ENCODE results near the gene CARHSP1. TPM values are rescaled to one million over a fixed set of nuclear protein-coding genes. Genes with fewer than 3 reads are reported as not detected.
A peak's percentile ranks its signal among the peaks of the same experiment; 100 is the strongest.

CARHSP1 gene
- total RNA-seq, 1 donor from 2014 or later, result 90.8 TPM

DNA sequence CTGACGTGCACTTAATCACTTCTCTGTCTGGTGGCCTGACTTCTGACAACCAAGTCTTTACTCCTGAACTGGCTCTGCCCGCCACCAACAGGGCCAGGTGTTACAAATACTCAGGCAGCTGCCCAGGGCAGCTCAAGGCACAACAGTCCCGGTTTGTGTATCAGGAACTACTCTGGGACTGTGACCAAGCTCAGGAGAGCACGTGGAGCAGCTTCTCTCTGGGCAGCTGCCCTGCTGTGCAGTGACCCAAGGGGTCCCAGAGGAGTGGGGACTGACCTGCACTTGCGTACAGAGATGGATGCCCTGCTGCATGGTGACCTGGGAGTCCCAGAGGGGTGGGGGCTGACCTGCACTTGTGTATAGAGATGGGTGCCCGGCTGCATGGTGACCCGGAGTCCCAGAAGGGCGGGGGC is 35.2 kb upstream of the CARHSP1 start:
- Mint-ChIP-seq H3K9me3 (no peaks in the 10 kb centered on the region), H3K4me1 (ENCODE audit: low read depth) (peaks cover 4% of the 10 kb centered on the region), H3K27me3 (ENCODE audit: low read depth) (no peaks in the 10 kb centered on the region), H3K4me3 (ENCODE audit: low read depth) (no peak overlapping the region), H3K36me3 (ENCODE audit: low read depth) (peaks cover 83% of the 10 kb centered on the region), H3K27ac (no peak overlapping the region)
- intact Hi-C loops (cut with micrococcal nuclease), result no loop called here
- no peak for DNase-seq (ENCODE audit: low spot score)

DNA sequence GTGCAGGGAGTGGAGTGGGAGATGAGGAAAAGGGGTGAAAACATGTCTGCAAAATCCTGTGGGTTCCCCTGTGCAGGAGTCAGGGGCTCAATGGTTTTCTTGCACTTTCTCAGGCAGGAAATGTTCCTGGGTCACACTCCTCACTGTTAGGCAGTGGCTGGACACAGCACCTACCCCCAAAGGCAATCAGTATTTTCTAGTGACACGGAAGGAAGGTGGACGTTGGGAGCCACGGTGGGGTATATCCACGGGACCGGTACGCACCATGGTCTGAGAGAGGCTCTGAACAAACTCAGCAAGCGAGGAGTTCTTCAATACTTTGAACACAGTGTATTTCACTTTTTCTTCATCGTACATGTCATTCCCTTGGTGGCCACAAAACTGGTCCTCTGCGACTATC is 34.2 kb upstream of the CARHSP1 start:
- Mint-ChIP-seq H3K4me3 (ENCODE audit: low read depth) (no peak overlapping the region), H3K27me3 (ENCODE audit: low read depth) (no peaks in the 10 kb centered on the region)
- intact Hi-C loops (cut with micrococcal nuclease), result no loop called here

DNA sequence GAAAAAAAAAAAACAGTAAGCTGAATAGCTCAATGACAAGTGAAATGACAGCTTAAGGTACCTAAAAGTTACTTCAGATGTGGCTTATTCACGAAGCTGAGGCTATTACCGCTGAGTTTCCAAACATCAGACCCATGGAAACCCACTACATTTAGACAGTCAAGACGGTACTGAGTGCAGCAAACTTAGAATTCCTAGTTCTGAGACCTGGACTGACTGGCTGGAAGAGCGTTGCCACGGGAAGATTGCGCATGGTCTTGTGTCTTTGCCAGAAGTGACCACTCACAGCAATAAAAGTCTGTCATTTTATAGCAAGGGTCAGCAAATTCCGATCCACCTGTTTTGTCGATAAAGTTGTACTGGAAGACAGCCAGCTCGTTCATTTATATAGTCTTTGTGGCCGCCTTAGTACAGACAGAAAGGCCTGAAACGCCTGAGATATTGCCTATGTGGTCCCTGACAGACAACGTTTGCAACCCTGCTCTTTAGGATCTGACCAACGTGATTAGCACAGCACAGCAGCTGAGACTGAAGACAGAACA is 32.6 kb upstream of the CARHSP1 start:
- Mint-ChIP-seq H3K27ac (no peak overlapping the region), H3K27me3 (ENCODE audit: low read depth) (no peaks in the 10 kb centered on the region), H3K36me3 (ENCODE audit: low read depth) (peaks cover 92% of the 10 kb centered on the region), H3K4me1 (ENCODE audit: low read depth) (no peaks in the 10 kb centered on the region), H3K9me3 (no peaks in the 10 kb centered on the region), H3K4me3 (ENCODE audit: low read depth) (no peak overlapping the region)
- no peak for DNase-seq (ENCODE audit: low spot score)
- intact Hi-C loops (cut with micrococcal nuclease), result no loop called here

More for the DNA sequence above, 34.2 kb upstream of the CARHSP1 start:
- no peak for DNase-seq (ENCODE audit: low spot score)
- H3K27ac Mint-ChIP-seq, result no peak overlapping the region
- H3K36me3 Mint-ChIP-seq (ENCODE audit: low read depth), result peaks cover 88% of the 10 kb centered on the region
- no peaks in the 10 kb centered on the region for H3K9me3 Mint-ChIP-seq
- H3K4me1 Mint-ChIP-seq (ENCODE audit: low read depth), result no peaks in the 10 kb centered on the region

DNA sequence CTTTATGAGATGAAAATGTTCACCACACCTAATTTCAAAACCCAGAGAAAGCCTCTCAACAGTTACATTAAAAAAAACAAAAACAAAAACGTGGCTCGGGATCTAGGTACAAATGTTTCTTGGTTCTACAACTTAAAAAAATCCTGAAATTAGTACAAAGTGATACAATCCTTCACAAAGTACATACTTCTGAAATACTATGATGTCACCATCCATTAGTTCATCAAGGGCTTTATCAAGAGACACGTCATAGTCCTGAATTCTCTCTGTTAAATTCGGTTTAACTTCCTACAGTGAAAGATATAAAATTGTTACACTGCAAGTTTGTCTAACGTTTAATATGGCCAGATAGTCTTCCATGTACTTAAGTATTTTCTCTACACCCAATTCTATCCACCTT is 31.5 kb upstream of the CARHSP1 start:
- Mint-ChIP-seq H3K4me3 (ENCODE audit: low read depth) (no peak overlapping the region), H3K36me3 (ENCODE audit: low read depth) (peaks cover 86% of the 10 kb centered on the region), H3K27ac (no peak overlapping the region), H3K27me3 (ENCODE audit: low read depth) (no peaks in the 10 kb centered on the region), H3K4me1 (ENCODE audit: low read depth) (no peaks in the 10 kb centered on the region), H3K9me3 (no peaks in the 10 kb centered on the region)
- DNase-seq (ENCODE audit: low spot score), result no peak
- intact Hi-C loops (cut with micrococcal nuclease), result no loop called here

DNA sequence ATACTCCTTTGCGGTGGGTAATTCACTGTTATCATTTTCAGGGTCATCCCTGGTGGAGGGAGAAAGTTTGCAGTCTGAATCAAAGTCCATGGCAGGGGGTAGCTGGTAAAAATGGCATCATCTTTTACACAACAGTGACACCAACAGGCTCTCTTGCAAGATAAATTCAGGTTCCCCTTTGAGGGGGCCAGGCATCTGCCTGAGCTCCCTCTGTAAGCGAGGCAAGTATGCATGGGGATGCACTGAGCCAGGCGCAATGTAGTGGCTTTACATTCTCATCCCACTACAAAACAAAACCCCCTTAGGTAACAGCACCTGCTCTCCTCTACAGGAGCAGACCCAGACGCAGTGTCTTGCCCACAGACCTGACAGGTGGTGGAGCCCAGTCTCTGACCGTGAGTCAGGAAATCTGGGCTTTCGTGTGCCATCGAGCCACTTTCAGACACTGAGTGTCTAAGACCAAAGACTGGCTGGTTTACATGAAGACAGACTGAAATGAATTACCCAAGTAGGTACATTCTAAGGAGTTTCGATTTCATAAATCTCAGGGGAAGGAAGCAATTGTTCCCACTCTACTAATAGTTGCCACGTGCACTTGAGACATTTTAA is 31.0 kb upstream of the CARHSP1 start:
- Mint-ChIP-seq H3K9me3 (no peaks in the 10 kb centered on the region), H3K27ac (no peak overlapping the region), H3K27me3 (ENCODE audit: low read depth) (no peaks in the 10 kb centered on the region), H3K36me3 (ENCODE audit: low read depth) (peaks cover 86% of the 10 kb centered on the region), H3K4me1 (ENCODE audit: low read depth) (no peaks in the 10 kb centered on the region), H3K4me3 (ENCODE audit: low read depth) (no peak overlapping the region)
- no peak for DNase-seq (ENCODE audit: low spot score)
- intact Hi-C loops (cut with micrococcal nuclease), result no loop called here

DNA sequence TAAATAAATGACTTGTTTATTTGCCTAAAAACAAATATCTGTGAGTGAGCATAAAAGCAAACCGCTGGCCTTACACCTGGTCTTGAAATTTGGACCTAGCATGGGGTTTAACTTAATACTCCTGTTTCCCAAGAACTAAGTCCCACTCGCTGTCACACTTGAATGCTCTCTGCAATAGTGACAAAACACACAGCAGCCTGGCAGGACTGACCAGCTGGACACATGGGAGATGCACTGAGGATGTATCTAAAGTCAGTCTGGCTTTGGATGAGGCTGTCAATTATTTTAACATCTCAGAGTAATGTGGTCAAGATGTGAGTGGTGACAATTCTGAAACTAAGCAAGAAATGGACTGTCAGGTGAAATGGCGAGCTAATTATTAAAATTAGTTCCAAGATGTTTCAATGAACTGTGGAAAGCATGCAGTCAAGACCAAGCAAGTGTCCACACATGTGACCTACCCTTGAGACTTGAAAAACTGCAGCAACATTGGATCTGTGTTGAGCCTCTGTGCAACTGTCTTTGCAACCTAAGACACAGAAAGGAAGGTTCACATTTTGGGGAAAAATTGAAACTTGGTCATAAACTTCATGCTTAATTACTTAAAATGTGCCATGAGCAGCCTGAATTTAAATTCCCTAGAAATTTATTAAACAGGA is 30.0 kb upstream of the CARHSP1 start:
- Mint-ChIP-seq H3K27me3 (ENCODE audit: low read depth) (no peaks in the 10 kb centered on the region), H3K4me3 (ENCODE audit: low read depth) (no peak overlapping the region), H3K9me3 (no peaks in the 10 kb centered on the region), H3K27ac (no peak overlapping the region), H3K36me3 (ENCODE audit: low read depth) (peaks cover 89% of the 10 kb centered on the region), H3K4me1 (ENCODE audit: low read depth) (no peaks in the 10 kb centered on the region)
- no peak for DNase-seq (ENCODE audit: low spot score)
- intact Hi-C loops (cut with micrococcal nuclease), result no loop called here

DNA sequence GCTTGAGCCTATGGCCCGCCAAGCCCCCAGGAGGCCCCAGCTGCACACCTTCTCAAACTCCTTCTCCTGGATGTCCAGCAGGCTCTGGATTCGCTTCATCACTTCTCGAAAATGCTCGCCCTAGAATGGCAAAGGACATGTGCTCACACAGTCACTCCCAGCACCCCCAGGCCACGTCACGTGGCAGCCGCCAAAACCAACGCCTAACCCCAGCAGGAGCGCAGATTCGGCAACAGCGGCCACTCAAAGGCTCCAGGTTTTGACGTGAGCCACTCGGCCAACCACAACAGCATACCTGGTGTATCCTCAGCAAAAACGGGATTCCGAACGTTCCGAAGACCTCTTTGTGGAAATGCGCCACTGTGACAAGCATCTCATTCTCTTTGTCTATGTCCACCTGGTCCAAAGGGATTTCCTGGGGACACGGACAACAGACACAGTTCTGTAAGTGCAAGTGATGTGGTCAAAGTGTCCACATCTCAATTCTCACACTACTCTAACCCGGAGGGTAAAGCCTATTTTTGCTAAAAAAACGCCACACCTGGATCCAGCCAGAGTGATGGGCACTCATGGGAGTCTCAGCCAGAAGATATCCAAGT is 26.0 kb upstream of the CARHSP1 start:
- no peaks in the 10 kb centered on the region for H3K27me3 Mint-ChIP-seq (ENCODE audit: low read depth)
- peaks cover 90% of the 10 kb centered on the region for H3K36me3 Mint-ChIP-seq (ENCODE audit: low read depth)
- intact Hi-C loops (cut with micrococcal nuclease), result no loop called here
- no peak overlapping the region for H3K4me3 Mint-ChIP-seq (ENCODE audit: low read depth)
- H3K27ac Mint-ChIP-seq, result no peak overlapping the region
- no peaks in the 10 kb centered on the region for H3K4me1 Mint-ChIP-seq (ENCODE audit: low read depth)
- no peak for DNase-seq (ENCODE audit: low spot score)
- no peaks in the 10 kb centered on the region for H3K9me3 Mint-ChIP-seq

DNA sequence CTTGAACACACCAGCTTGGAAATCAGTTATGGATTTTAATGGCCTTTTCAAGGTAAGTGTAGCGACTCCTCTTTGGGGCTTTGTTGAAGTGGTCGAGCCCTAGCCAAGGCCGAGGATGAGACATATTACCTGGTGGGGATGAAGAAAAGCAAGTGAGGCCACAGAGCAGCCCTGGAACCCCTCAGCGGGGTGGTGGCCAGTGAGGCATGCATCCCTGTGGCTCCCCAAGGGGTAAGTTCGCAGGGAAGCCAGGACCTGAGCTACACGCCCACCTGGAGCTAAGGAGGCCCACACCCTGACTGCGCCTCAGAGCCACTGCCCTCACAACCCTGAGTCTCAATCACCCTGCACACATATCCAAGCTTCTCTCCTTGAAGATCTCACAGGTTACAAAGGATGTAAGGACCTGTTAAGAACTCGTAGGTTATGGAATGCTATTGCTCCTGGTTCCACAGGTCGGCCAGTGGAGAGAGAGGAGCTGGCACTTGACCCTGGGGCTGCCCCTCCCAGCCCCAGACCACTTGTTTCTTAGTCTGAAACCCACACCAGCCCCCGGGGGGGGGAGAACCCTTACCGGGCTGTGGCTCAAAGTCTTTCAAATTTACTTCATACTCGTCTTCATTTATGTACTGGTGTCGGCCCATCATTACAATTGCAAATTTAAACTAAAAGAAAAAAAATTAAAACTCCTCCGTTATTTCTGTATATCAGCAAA is 25.3 kb upstream of the CARHSP1 start:
- Mint-ChIP-seq H3K36me3 (ENCODE audit: low read depth) (peaks cover 83% of the 10 kb centered on the region), H3K27me3 (ENCODE audit: low read depth) (no peaks in the 10 kb centered on the region)

DNA sequence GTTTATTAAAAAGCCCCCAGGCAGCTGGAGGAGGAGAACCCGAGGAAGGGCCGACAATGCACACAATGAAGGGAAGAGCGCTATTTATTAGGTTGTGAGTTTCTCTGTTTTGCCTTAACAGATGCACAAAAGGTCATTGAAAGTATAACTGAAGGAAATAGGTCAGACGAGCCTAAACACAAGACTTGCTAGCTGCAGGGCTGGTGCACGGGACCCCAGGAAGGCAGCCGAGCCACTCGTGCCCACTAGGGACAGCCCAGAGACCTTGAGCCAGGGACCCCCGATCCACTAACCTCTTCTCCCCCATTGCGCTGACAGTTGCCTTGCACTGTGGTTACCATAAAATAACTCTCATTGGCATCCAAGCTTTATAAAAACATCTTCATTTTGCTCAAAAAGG is 24.6 kb upstream of the CARHSP1 start:
- Mint-ChIP-seq H3K27me3 (ENCODE audit: low read depth) (no peaks in the 10 kb centered on the region), H3K36me3 (ENCODE audit: low read depth) (peaks cover 76% of the 10 kb centered on the region), H3K27ac (no peak overlapping the region), H3K4me1 (ENCODE audit: low read depth) (no peaks in the 10 kb centered on the region), H3K4me3 (ENCODE audit: low read depth) (no peak overlapping the region), H3K9me3 (no peaks in the 10 kb centered on the region)
- no peak for DNase-seq (ENCODE audit: low spot score)
- intact Hi-C loops (cut with micrococcal nuclease), result no loop called here

More for the DNA sequence above, 25.3 kb upstream of the CARHSP1 start:
- no peaks in the 10 kb centered on the region for H3K4me1 Mint-ChIP-seq (ENCODE audit: low read depth)
- intact Hi-C loops (cut with micrococcal nuclease), result no loop called here
- no peak for DNase-seq (ENCODE audit: low spot score)
- H3K4me3 Mint-ChIP-seq (ENCODE audit: low read depth), result no peak overlapping the region
- no peak overlapping the region for H3K27ac Mint-ChIP-seq
- H3K9me3 Mint-ChIP-seq, result no peaks in the 10 kb centered on the region

DNA sequence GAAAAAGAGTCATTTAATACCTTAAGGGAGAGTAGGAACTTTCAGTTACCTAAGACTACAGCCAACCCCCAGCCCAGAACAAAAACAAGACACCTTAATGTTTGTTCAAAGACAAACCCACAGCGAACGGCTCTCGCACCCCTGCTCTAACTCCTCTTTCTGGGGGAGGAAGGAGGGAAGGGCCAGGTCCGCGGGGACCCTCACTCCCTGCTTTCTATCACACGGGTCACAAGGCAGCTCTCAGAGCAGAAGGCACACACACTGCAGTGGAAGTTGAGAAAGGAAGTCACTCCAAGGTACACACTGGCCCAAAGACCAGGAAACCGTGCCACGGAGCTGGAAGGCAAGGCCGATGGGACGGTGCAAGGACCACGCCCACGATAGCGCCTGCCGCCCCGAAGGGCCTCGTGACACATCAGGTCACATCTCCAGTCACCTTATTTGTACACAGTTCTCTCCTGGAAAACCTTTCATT is 23.3 kb upstream of the CARHSP1 start:
- H3K27me3 Mint-ChIP-seq (ENCODE audit: low read depth), result no peaks in the 10 kb centered on the region
- no peaks in the 10 kb centered on the region for H3K9me3 Mint-ChIP-seq
- H3K4me1 Mint-ChIP-seq (ENCODE audit: low read depth), result no peaks in the 10 kb centered on the region
- H3K27ac Mint-ChIP-seq, result peak overlapping the region; percentile 42
- DNase-seq (ENCODE audit: low spot score), result no peak
- H3K4me3 Mint-ChIP-seq (ENCODE audit: low read depth), result no peak overlapping the region
- intact Hi-C loops (cut with micrococcal nuclease), result no loop called here
- peaks cover 68% of the 10 kb centered on the region for H3K36me3 Mint-ChIP-seq (ENCODE audit: low read depth)

DNA sequence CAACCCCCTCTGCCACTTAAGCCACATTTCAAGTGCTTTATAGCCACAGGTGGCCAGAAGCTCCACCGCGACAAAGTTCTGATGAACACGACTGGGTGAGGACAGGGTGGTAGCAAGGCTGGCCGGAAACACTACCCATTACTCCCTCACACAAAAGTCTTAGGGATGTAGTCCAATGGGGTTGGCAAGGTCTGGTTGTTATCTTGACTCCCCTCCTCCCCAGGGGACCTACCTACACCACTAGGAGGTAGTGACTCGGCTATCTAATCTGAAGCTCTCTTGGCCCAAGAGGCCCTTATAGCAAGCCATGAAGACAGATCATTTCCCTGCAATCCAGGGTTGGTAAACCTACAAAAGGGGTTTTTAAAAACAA is 21.7 kb upstream of the CARHSP1 start:
- H3K36me3 Mint-ChIP-seq (ENCODE audit: low read depth), result peaks cover 59% of the 10 kb centered on the region
- H3K4me1 Mint-ChIP-seq (ENCODE audit: low read depth), result no peaks in the 10 kb centered on the region
- intact Hi-C loops (cut with micrococcal nuclease), result no loop called here
- no peaks in the 10 kb centered on the region for H3K9me3 Mint-ChIP-seq
- H3K27me3 Mint-ChIP-seq (ENCODE audit: low read depth), result no peaks in the 10 kb centered on the region
- DNase-seq (ENCODE audit: low spot score), result no peak
- H3K27ac Mint-ChIP-seq, result no peak overlapping the region
- H3K4me3 Mint-ChIP-seq (ENCODE audit: low read depth), result no peak overlapping the region

DNA sequence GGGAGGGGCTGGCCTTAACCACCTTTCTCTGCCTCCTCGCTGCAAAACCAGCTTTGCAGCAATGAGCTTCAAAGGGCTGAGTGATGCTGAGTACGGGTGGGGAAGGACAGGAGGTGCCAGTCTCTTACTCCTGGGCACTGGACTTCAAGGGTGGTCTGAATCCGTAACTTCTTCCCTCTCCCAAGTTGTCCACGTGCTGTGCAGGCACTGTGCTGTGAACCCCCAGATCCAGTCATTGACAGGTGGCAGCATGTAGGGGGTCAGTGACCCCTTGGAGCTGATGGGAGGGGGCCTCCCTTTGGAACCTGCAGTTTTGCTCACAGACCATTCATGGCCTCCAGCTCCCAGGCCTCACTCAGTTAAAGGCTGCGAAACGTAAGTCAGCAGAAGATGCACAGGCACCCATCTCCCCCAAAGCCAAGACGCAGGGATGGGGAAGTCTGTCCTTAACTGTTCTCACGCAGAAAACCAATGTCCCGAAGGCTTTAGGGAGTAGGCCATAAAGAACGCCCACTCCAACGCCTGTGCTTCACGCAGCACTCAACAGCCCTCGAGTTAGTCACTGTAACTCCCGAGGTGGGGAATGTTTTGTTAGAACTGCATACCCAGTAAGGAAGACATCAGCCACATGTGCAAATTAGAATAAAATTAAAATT is 21.2 kb upstream of the CARHSP1 start:
- H3K27ac Mint-ChIP-seq, result no peak overlapping the region
- no peaks in the 10 kb centered on the region for H3K27me3 Mint-ChIP-seq (ENCODE audit: low read depth)
- no peaks in the 10 kb centered on the region for H3K4me1 Mint-ChIP-seq (ENCODE audit: low read depth)

More for the DNA sequence above, 21.2 kb upstream of the CARHSP1 start:
- no peaks in the 10 kb centered on the region for H3K9me3 Mint-ChIP-seq
- H3K4me3 Mint-ChIP-seq (ENCODE audit: low read depth), result no peak overlapping the region
- intact Hi-C loops (cut with micrococcal nuclease), result no loop called here
- no peak for DNase-seq (ENCODE audit: low spot score)
- H3K36me3 Mint-ChIP-seq (ENCODE audit: low read depth), result peaks cover 54% of the 10 kb centered on the region

Data from activated T-helper 2 cell treated with anti-CD3 and anti-CD28 coated beads, Interferon-gamma antibody, Interleukin-2, Interleukin-4, amounts not matched to agents 10 μg/mL and 5 μg/mL and 100 μg/mL, durations not matched to agents 14 hours and 24 hours and 36 hours (primary cell).